ENCODE measurements around the gene TRMT6. TPM values are rescaled to one million over a fixed set of nuclear protein-coding genes. Genes with fewer than 3 reads are reported as not detected.

The TRMT6 gene
- total and polyA plus RNA-seq, 10 donors, result 8.5 to 15.2 (median 10.9) TPM

DNA sequence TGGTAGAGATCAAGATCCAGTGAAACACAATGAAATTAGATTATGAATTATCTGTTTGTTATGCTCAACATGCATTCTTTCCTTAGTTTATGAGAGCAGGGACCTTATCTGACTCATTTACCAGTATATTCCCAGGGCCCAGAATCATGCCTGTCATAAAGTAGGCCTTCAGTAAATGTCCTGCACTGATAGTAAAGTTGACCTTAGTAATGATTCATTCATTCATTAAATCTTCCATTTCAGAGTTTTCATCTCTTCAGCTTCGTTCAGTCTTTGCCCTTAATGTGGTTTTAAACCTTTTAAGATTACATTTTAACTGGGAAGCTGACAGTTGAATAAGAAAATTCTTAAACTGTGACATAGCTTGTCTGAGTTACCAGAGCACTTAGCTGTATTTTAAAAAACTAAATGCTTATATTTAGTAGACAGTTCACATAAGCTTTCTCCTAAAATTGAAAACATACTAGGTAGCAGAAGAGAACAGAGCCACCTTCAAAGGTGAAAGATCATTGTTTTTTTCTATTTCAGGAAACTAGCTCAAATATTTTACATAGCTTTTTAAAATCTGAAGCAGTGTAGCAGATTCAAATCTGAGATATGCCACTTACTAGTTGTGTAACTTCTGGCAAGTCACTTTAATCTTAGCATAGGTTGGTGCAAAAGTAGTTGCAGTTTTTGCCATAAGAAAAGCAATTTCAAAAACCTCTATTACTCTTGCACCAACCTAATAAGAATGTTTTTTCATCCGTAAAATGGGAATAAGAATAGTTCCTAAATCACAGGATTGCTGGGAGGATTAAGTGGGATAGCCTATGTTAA, 41.5 kb upstream of the TRMT6 start:
- no peak for DNase-seq
- Histone ChIP-seq H3K36me3 (peaks cover 0 to 84% (median 15%) of the 10 kb centered on the region in 6 donors), H3K4me3 (no peak overlapping the region), H3K27ac (no peak overlapping the region), H3K27me3 (replicated peaks in 1 of 7) (no peaks in the 10 kb centered on the region), H3K9me3 (no peaks in the 10 kb centered on the region), H3K4me1 (peaks cover 0 to 11% (median 5%) of the 10 kb centered on the region in 6 donors)
- WGBS, 5 donors, result 84 to 94% (median 91%) methylated on average over 2 of the region's 2 CpGs
- intact Hi-C loops (cut with DNase I; ENCODE audit: low total_unique reads), result no loop called here
- TF ChIP-seq, protein P1, sequence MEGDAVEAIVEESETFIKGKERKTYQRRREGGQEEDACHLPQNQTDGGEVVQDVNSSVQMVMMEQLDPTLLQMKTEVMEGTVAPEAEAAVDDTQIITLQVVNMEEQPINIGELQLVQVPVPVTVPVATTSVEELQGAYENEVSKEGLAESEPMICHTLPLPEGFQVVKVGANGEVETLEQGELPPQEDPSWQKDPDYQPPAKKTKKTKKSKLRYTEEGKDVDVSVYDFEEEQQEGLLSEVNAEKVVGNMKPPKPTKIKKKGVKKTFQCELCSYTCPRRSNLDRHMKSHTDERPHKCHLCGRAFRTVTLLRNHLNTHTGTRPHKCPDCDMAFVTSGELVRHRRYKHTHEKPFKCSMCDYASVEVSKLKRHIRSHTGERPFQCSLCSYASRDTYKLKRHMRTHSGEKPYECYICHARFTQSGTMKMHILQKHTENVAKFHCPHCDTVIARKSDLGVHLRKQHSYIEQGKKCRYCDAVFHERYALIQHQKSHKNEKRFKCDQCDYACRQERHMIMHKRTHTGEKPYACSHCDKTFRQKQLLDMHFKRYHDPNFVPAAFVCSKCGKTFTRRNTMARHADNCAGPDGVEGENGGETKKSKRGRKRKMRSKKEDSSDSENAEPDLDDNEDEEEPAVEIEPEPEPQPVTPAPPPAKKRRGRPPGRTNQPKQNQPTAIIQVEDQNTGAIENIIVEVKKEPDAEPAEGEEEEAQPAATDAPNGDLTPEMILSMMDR (IDR thresholded peaks at IDR 0.05 in 8 of 11, conservative IDR thresholded peaks at IDR 0.05 in 3 of 11), result no peak
- TF ChIP-seq POLR2A (IDR thresholded peaks at IDR 0.05), result no peak

DNA sequence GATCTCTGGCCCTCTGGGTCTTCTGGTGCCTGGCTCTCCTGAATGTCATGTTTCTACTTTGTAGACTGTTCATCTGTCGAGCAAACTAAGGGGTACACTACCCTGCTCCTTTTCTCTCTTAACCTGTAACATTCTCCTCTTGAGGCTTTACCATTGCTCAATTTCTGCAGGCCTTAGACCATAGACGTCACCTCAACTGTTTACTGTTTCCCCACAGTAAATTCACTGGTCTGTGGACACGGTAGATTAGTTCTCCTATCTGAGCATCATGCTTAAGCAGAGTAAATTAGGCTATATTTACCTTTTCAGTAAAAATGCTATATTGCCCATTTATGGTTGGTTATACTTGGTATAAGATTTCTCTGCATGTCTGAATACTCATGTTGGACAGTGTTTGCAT, 40.6 kb upstream of the TRMT6 start:
- Histone ChIP-seq H3K9me3 (no peaks in the 10 kb centered on the region), H3K4me1 (peaks cover 0 to 2% (median 0%) of the 10 kb centered on the region in 6 donors), H3K36me3 (peaks cover 0 to 93% (median 15%) of the 10 kb centered on the region in 6 donors), H3K27ac (no peak overlapping the region), H3K27me3 (replicated peaks in 1 of 7) (no peaks in the 10 kb centered on the region), H3K4me3 (no peak overlapping the region)
- intact Hi-C loops (cut with DNase I; ENCODE audit: low total_unique reads), result no loop called here
- no peak for DNase-seq
- TF ChIP-seq, protein P1 (IDR thresholded peaks at IDR 0.05 in 8 of 11, conservative IDR thresholded peaks at IDR 0.05 in 3 of 11), result no peak
- 76 to 94% (median 86%) methylated on average over 3 of the region's 3 CpGs for WGBS, 5 donors

DNA sequence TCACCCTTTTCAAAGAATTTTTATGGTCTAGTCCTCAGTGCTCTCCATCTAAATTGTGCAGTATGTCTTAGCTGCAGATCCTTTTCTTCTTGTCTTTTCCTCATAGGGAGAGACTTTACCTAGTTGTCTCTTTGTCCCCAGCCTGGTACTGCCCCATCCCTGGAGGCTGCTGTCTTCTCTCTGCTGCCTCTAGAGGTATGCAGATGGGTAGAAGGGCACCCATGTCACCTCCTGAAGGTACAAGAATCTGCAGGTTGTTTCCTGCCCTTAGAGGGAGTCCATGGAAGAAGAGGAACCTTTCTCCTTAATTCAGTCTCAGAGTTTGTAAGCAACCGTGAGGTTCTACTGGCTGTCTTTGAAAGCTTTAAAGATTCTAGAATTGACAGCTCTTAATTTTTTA, 39.2 kb upstream of the TRMT6 start:
- peaks cover 0 to 93% (median 12%) of the 10 kb centered on the region in 6 donors for H3K36me3 ChIP-seq
- no peak for DNase-seq
- H3K4me3 ChIP-seq, result no peak overlapping the region
- no peaks in the 10 kb centered on the region for H3K27me3 ChIP-seq (replicated peaks in 1 of 7)
- 89 to 100% (median 92%) methylated on average over 1 of the region's 1 CpG for WGBS, 5 donors
- TF ChIP-seq POLR2AphosphoS5 (IDR thresholded peaks at IDR 0.05) (no peak), POLR2A (IDR thresholded peaks at IDR 0.05) (no peak)
- TF ChIP-seq, protein P1 (IDR thresholded peaks at IDR 0.05 in 8 of 11, conservative IDR thresholded peaks at IDR 0.05 in 3 of 11), result no peak
- no peak overlapping the region for H3K27ac ChIP-seq
- H3K4me1 ChIP-seq, result no peaks in the 10 kb centered on the region
- intact Hi-C loops (cut with DNase I; ENCODE audit: low total_unique reads), result no loop called here
- H3K9me3 ChIP-seq, result no peaks in the 10 kb centered on the region

DNA sequence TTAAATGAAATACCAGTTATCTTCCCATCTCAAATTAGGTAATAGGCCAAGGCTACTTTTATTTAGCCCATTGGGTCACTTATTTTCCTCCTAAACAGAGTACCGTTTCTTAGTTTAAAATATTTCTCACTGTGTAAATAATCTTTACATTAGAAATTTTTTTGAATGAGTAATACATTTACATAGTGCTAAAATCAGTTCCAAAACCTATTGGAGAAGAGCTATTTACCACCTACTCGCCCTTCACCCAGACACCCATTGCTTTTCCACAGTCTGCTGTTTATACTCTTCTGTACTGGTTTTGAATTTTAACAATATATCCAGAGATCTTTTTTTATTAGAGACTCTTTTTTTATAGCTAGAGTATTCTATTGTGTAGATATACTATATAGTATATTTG, 37.0 kb upstream of the TRMT6 start:
- TF ChIP-seq, protein P1 (IDR thresholded peaks at IDR 0.05 in 8 of 11, conservative IDR thresholded peaks at IDR 0.05 in 3 of 11), result no peak
- TF ChIP-seq POLR2A (IDR thresholded peaks at IDR 0.05) (no peak), POLR2AphosphoS5 (IDR thresholded peaks at IDR 0.05) (no peak)
- no peaks in the 10 kb centered on the region for H3K9me3 ChIP-seq
- H3K4me1 ChIP-seq, result no peaks in the 10 kb centered on the region
- intact Hi-C loops (cut with DNase I; ENCODE audit: low total_unique reads), result no loop called here
- WGBS, 5 donors, result 93 to 97% (median 95%) methylated on average over 2 of the region's 2 CpGs
- H3K36me3 ChIP-seq, result peaks cover 0 to 98% (median 21%) of the 10 kb centered on the region in 6 donors
- no peak for DNase-seq
- H3K27me3 ChIP-seq (replicated peaks in 1 of 7), result no peaks in the 10 kb centered on the region
- H3K27ac ChIP-seq, result no peak overlapping the region
- no peak overlapping the region for H3K4me3 ChIP-seq

Data from spleen (tissue), 11 donors.